ENCODE data around the gene PAQR8.
A peak's percentile ranks its signal among the peaks of the same experiment; 100 is the strongest.
"Not testable (repeated sequence)": the region's sequence is repeated elsewhere in the genome, so short reads cannot be mapped to it uniquely, and the experiment has no call there.

The PAQR8 gene

DNA sequence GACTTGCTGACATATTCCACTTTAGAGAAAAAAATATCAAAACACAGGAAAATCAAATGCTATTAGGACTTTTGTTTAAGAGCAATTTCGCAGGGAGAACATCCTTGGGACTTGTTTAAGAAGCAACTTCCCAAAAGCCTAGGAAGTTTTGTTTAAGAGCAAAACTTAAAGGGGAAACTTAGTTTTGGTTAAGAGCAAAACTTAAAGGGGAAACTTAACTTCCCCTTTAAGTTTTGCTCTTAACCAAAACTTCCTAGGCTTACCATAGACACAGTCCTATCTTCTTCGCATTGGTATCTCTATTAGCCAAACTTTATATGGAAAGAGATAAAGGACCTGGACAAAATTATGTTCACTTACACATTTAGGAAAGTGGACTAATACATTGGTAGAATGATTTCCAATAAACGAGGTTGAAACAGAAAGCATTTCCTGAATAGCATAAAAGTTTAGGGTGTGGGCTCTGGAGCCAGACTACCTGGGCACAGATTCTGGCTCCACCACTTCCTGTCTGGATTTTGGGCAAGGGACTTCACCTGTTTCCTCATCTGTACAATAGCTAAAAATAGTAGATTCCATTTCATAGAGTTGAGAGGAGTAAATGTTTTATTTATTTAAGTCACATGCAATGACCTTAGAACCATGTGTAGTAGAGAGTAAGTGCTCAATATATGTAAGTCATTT lies 15.7 kb downstream of the PAQR8 start:
- TF ChIP-seq ZFX (IDR thresholded peaks at IDR 0.05) = no peak
- H3K27ac ChIP-seq = no peak overlapping the region

GRCh38 chr6:52381249-52381648 lies 19.3 kb downstream of the PAQR8 start:
- H3K27ac ChIP-seq = no peak overlapping the region
- TF ChIP-seq ZFX (IDR thresholded peaks at IDR 0.05) = no peak
- TF ChIP-seq CTCF (conservative IDR thresholded peaks at IDR 0.05) = no peak

GRCh38 chr6:52384145-52384766 lies 22.3 kb downstream of the PAQR8 start:
- no peak overlapping the region for H3K27ac ChIP-seq
- no peak for TF ChIP-seq CTCF (conservative IDR thresholded peaks at IDR 0.05)
- TF ChIP-seq ZFX (IDR thresholded peaks at IDR 0.05) = no peak

DNA sequence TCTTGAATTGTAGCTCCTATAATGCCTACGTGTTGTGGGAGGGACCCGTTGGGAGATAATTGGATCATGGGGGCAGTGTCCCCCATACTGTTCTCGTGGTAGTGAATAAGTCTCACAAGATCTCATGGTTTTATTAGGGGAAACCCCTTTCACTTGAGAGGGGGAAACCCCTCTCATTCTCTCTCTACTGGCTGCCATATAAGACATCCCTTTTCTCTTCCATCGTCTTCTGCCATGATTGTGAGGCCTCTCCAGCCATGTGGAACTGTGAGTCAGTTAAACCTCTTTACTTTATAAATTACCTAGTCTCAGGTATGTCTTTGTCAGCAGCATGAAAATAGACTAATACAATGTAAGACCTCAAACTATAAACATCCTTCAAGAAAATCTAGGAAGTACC lies 23.1 kb downstream of the PAQR8 start:
- no peak overlapping the region for H3K27ac ChIP-seq
- no peak for TF ChIP-seq ZFX (IDR thresholded peaks at IDR 0.05)
- TF ChIP-seq CTCF (conservative IDR thresholded peaks at IDR 0.05) = no peak

GRCh38 chr6:52388119-52388518 lies 26.2 kb downstream of the PAQR8 start:
- not testable (repeated sequence) for H3K27ac ChIP-seq

DNA sequence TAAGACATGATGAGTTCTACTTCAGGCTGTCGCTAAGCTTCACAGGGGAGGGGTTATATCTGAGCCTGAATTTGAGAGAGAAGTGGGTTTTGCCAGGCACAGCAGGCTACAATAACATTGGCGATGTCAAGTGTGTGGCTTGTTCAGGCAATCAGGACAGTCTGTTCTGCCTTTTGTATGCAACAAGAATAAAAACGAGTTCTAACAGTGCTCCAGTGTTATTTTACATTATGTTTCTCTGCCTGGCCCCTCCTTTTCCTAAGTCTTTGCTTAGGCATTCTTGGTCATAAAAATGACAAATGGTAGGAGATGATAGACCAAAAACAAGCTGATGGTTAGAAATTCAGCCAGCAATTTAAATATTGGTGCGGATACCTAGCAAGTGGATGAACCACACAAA lies 26.8 kb downstream of the PAQR8 start:
- H3K27ac ChIP-seq = no peak overlapping the region
- no peak for TF ChIP-seq CTCF (conservative IDR thresholded peaks at IDR 0.05)
- no peak for TF ChIP-seq ZFX (IDR thresholded peaks at IDR 0.05)

GRCh38 chr6:52389264-52389625 lies 27.3 kb downstream of the PAQR8 start:
- no peak overlapping the region for H3K27ac ChIP-seq
- TF ChIP-seq CTCF (conservative IDR thresholded peaks at IDR 0.05) = no peak

DNA sequence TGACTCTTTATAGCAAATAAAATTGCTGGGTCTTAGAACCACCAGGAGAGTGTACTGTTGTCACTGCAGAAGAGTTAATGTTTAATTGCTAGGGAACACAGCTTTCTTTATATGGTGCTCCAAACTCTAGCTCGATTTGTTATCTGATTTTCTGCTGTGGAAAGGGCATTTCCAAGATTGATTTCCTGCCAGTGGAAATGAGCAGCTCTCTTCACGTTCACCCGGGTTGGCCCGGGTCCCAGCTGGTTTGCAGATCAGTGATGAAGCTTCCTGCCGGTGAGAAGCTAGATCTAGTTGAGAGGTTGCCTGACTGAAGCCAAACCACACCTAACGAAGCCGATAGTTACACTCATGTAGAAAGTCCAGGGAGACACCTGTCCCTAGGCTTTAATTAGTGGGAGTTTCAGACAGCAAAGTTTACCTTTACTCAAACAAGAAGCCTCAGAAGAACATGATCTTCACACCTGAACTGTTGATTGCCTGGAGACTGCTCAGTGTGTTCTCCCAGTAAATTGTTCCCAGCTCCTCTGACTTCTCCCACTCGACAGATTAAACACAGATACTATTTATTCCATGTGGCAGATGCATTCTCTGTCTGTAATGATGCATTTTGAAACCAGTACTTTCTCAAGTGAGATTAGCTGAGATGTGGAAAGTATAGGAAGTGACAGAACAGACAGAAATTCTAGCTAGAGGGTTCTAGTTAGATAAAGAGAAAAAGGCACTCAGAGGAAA lies 27.8 kb downstream of the PAQR8 start:
- TF ChIP-seq CTCF (conservative IDR thresholded peaks at IDR 0.05) (peak; percentile 16; the same call in 1 of the 2 replicates), ZFX (IDR thresholded peaks at IDR 0.05) (no peak)
- no peak overlapping the region for H3K27ac ChIP-seq

Measured in C4-2B (cell line).